ENCODE measurements around the gene PPP1R16B.

Gene PPP1R16B

DNA sequence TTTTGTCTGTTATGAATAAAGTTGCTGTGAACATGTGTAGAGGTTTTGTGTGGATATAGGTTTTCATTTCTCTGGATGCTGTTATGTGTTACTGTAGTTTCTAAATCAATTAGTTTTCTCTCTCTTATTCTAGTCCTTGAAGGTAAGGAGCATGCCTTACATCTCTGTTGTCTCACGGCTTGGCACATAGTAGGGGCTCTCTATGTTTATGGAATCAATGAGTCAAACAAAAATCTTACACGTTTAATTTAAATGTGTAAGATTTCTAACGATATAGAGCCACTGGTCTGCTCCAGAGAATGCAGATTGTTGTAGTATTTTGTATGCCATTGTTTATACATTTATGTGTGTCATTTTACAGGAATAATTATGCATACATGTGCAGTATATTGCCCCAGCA lies 141.3 kb downstream of the PPP1R16B start:
- Histone ChIP-seq H3K9ac (ENCODE audit: low read length) (no peak overlapping the region), H3K79me2 (ENCODE audit: insufficient read depth, low read length) (no peaks in the 10 kb centered on the region), H3K36me3 (ENCODE audit: insufficient read depth, low read length) (peaks cover 91% of the 10 kb centered on the region), H3K27me3 (ENCODE audit: insufficient read depth, low read length) (no peaks in the 10 kb centered on the region), H2AFZ (ENCODE audit: low read length) (no peak overlapping the region), H3K27ac (ENCODE audit: low read depth, low read length, poor library complexity, severe bottlenecking) (no peak overlapping the region), H3K4me3 (ENCODE audit: low read depth, low read length, poor library complexity, severe bottlenecking) (no peak overlapping the region), H3F3A (ENCODE audit: insufficient read depth, low read length) (no peaks in the 10 kb centered on the region), H3K4me1 (ENCODE audit: insufficient read depth, low read length, severe bottlenecking) (no peaks in the 10 kb centered on the region), H3K9me3 (ENCODE audit: low read length) (no peaks in the 10 kb centered on the region), H4K20me1 (ENCODE audit: insufficient read depth, low read length) (no peaks in the 10 kb centered on the region), H3K4me2 (ENCODE audit: low read length) (no peak overlapping the region), H3K9me2 (ENCODE audit: low read depth, low read length) (no peaks in the 10 kb centered on the region)
- TF ChIP-seq CTCF (IDR thresholded peaks at IDR 0.05; ENCODE audit: low read length) (no peak), EZH2 (IDR thresholded peaks at IDR 0.05; ENCODE audit: borderline replicate concordance, low read length) (no peak)

DNA sequence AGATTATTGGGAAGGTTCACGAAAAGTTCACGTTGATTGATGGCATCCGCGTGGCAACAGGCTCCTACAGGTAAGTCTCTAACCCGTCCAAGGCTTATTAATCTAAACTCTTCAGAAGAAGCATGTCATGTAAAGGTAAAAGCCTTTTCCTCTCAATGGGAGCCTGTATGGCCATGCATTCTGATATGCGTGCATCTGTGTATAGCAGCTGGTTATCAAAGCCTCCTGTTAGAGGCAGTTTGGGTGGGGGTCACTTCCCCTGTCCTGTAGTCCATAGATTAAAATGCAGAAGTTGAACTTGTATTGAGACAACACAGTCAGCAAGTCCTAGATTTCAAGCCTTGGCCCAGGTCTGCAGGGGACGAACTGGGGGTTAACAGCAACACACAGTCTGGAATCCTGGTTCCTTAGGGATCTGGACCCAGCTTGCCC lies 142.4 kb downstream of the PPP1R16B start:
- Histone ChIP-seq H3K9me3 (ENCODE audit: low read length) (no peaks in the 10 kb centered on the region), H3K4me1 (ENCODE audit: insufficient read depth, low read length, severe bottlenecking) (no peaks in the 10 kb centered on the region), H4K20me1 (ENCODE audit: insufficient read depth, low read length) (no peaks in the 10 kb centered on the region), H3K4me2 (ENCODE audit: low read length) (no peak overlapping the region), H3K79me2 (ENCODE audit: insufficient read depth, low read length) (no peaks in the 10 kb centered on the region), H2AFZ (ENCODE audit: low read length) (no peak overlapping the region), H3K9me2 (ENCODE audit: low read depth, low read length) (no peaks in the 10 kb centered on the region), H3K9ac (ENCODE audit: low read length) (no peak overlapping the region), H3K27ac (ENCODE audit: low read depth, low read length, poor library complexity, severe bottlenecking) (no peak overlapping the region), H3K36me3 (ENCODE audit: insufficient read depth, low read length) (peaks cover 91% of the 10 kb centered on the region), H3K4me3 (ENCODE audit: low read depth, low read length, poor library complexity, severe bottlenecking) (no peak overlapping the region), H3F3A (ENCODE audit: insufficient read depth, low read length) (no peaks in the 10 kb centered on the region), H3K27me3 (ENCODE audit: insufficient read depth, low read length) (no peaks in the 10 kb centered on the region)
- TF ChIP-seq CTCF (IDR thresholded peaks at IDR 0.05; ENCODE audit: low read length) (no peak), EZH2 (IDR thresholded peaks at IDR 0.05; ENCODE audit: borderline replicate concordance, low read length) (no peak)

DNA sequence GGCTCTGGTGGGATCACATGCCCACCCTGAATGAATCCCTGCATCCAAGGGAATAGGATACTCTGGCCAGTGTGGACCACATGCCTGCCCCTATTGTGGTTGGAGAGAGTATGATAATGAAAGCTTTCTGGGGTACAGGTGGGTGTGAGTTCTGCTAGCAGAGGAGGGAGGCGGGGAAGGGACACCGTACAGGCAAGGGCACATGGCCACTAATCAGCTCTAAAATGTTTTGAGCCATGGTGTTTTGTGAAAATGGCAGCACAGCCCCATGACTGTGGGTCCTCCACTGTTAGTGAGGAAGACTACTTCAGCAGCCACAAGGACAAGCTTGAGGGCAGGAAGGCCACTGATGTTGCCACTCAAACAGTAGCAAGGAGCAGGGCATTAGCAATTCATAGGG lies 144.8 kb downstream of the PPP1R16B start:
- Histone ChIP-seq H3K36me3 (ENCODE audit: insufficient read depth, low read length) (peaks cover 92% of the 10 kb centered on the region), H3K4me3 (ENCODE audit: low read depth, low read length, poor library complexity, severe bottlenecking) (no peak overlapping the region), H2AFZ (ENCODE audit: low read length) (no peak overlapping the region), H3F3A (ENCODE audit: insufficient read depth, low read length) (no peaks in the 10 kb centered on the region), H3K9me2 (ENCODE audit: low read depth, low read length) (no peaks in the 10 kb centered on the region), H3K27me3 (ENCODE audit: insufficient read depth, low read length) (no peaks in the 10 kb centered on the region), H3K4me1 (ENCODE audit: insufficient read depth, low read length, severe bottlenecking) (no peaks in the 10 kb centered on the region), H4K20me1 (ENCODE audit: insufficient read depth, low read length) (no peaks in the 10 kb centered on the region), H3K4me2 (ENCODE audit: low read length) (no peak overlapping the region), H3K9me3 (ENCODE audit: low read length) (no peaks in the 10 kb centered on the region), H3K27ac (ENCODE audit: low read depth, low read length, poor library complexity, severe bottlenecking) (no peak overlapping the region), H3K79me2 (ENCODE audit: insufficient read depth, low read length) (no peaks in the 10 kb centered on the region), H3K9ac (ENCODE audit: low read length) (no peak overlapping the region)
- TF ChIP-seq CTCF (IDR thresholded peaks at IDR 0.05; ENCODE audit: low read length), result no peak
- TF ChIP-seq EZH2 (IDR thresholded peaks at IDR 0.05; ENCODE audit: borderline replicate concordance, low read length), result no peak

Measured in OCI-LY1 (cell line).